ENCODE results near the gene ACP4.

Gene ACP4

DNA sequence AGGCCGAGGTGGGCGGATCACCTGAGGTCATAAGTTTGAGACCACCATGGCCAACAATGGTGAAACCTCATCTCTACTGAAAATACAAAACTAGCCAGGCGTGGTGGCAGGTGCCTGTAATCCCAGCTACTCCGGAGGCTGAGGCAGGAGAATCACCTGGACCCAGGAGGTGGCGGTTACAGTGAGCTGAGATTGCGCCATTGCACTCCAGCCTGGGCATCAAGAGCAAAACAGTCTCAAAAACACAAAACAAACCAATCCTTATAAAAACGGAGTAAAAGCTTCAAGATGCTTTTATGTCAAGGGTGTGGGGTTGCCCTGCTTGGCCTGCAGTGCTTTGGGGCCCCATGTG lies 7.2 kb downstream of the ACP4 start:
- Histone ChIP-seq H3K36me3 (peaks cover 61% of the 10 kb centered on the region), H3K4me1 (peaks cover 16% of the 10 kb centered on the region), H3K4me3 (ENCODE audit: low read depth, low read length) (no peak overlapping the region), H3K27me3 (no peaks in the 10 kb centered on the region), H3K9me3 (no peaks in the 10 kb centered on the region)
- DNase-seq, result no peak
- TF ChIP-seq, protein P1, sequence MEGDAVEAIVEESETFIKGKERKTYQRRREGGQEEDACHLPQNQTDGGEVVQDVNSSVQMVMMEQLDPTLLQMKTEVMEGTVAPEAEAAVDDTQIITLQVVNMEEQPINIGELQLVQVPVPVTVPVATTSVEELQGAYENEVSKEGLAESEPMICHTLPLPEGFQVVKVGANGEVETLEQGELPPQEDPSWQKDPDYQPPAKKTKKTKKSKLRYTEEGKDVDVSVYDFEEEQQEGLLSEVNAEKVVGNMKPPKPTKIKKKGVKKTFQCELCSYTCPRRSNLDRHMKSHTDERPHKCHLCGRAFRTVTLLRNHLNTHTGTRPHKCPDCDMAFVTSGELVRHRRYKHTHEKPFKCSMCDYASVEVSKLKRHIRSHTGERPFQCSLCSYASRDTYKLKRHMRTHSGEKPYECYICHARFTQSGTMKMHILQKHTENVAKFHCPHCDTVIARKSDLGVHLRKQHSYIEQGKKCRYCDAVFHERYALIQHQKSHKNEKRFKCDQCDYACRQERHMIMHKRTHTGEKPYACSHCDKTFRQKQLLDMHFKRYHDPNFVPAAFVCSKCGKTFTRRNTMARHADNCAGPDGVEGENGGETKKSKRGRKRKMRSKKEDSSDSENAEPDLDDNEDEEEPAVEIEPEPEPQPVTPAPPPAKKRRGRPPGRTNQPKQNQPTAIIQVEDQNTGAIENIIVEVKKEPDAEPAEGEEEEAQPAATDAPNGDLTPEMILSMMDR (IDR thresholded peaks at IDR 0.05; ENCODE audit: low read depth, low read length), result no peak

DNA sequence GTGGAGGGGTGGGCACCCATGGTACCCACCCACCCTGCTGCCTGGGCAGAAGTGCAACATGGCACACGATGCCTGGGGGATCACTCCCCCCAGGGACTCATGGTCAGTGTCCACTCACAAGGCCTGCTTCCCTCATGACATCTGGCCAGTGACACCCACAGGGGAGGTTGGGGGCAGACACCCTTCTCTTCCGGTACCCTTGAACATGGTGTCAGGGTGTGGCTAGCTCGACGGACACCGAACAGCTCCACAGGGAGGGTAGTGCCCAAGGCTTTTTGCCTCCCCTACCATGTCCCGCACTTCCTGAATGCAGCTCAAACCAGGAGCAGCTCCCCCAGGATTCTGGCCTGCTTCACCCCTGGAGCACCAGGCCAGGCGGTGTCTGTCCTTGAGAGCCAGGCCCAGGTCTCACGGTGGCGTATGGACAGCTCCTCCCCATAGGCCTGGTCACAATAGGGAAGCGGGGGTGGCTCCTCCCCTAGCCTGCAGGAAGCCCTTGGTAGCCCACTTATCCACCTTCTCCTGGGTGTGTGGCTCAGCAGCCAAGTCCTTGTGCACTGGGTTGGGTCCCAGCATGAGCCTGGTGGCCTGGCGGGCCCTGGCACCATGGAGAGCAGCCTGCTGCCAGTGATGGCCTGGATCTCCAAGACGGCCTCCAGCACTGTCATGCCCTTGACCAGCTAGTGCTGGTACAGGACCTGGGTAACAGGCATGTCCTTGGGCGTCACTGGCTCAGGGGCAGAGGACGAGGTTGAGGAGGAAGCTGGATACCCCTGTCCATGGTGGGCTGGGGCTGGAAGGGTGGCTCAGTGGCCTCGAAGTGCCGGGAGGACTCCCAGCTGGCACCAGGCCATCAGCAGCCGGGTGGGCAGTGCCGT lies 7.8 kb downstream of the ACP4 start:
- Histone ChIP-seq H3K27me3 (no peaks in the 10 kb centered on the region), H3K4me3 (ENCODE audit: low read depth, low read length) (no peak overlapping the region), H3K36me3 (peaks cover 67% of the 10 kb centered on the region), H3K9me3 (no peaks in the 10 kb centered on the region), H3K4me1 (peaks cover 16% of the 10 kb centered on the region)
- peak; percentile 45 for DNase-seq
- TF ChIP-seq, protein P1 (IDR thresholded peaks at IDR 0.05; ENCODE audit: low read depth, low read length), result no peak

DNA sequence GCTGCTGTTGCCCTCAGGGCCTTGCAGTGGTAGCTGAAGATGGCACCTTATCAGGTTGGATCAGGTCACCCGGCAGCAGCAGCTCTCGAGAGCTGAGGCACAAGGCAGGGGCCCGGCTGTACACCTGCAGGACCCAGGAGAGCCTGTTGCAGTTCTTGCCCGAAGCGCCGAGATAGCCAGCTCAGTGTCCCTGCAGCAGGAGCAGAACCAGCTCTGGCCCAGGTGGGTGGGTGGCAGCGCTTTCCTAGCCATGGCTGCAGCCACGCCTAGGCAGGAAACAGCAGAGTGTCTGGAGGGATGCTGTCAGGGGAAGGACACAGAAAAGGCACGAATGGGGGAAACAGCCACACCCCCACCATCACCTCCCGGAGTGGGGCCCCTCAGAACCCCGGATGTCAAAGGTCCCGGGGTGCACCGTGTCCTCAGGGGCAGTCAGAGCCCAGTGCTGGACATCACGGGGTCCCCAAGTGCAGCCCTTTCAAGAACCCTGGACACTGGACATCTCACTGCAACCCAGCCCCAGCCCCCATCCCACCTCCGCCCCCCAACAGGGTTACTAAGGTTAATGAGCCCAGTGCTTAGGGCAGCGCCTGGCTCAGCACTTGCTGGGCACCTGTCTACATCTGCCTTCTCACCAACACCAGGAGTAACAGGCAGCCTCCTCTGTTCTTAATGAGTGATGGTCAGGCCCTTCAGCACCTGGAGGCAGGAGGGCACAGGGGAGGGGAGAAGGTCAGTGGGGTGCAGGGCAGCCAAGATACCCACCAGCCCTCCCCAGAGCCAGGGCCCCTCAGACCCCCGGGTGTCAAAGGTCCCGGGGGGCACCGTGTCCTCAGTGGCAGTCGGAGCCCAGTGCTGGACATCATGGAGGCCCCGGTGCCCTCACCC lies 8.7 kb downstream of the ACP4 start:
- Histone ChIP-seq H3K9me3 (no peaks in the 10 kb centered on the region), H3K4me1 (peaks cover 16% of the 10 kb centered on the region), H3K4me3 (ENCODE audit: low read depth, low read length) (no peak overlapping the region), H3K27me3 (no peaks in the 10 kb centered on the region), H3K36me3 (peaks cover 76% of the 10 kb centered on the region)
- peak; percentile 42 for DNase-seq
- TF ChIP-seq, protein P1 (IDR thresholded peaks at IDR 0.05; ENCODE audit: low read depth, low read length), result no peak

DNA sequence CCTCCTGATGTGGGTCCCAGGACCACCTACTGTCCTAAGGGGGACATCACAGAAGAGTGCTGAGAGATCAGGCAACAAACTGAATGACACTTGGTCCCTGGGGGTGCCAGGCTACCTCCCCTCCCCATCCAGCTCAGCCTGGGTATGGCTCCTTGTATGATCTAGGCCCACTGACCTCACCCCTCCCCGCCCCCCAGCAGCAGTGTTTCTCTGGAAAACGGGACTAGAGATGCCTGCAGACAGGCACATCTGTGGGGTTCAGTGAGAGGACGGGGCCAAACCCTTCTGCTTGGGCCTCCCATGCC lies 9.3 kb downstream of the ACP4 start:
- DNase-seq, result no peak
- no peaks in the 10 kb centered on the region for H3K27me3 ChIP-seq
- H3K4me1 ChIP-seq, result peaks cover 12% of the 10 kb centered on the region
- no peaks in the 10 kb centered on the region for H3K9me3 ChIP-seq
- H3K4me3 ChIP-seq (ENCODE audit: low read depth, low read length), result no peak overlapping the region
- peaks cover 76% of the 10 kb centered on the region for H3K36me3 ChIP-seq
- TF ChIP-seq, protein P1 (IDR thresholded peaks at IDR 0.05; ENCODE audit: low read depth, low read length), result no peak

DNA sequence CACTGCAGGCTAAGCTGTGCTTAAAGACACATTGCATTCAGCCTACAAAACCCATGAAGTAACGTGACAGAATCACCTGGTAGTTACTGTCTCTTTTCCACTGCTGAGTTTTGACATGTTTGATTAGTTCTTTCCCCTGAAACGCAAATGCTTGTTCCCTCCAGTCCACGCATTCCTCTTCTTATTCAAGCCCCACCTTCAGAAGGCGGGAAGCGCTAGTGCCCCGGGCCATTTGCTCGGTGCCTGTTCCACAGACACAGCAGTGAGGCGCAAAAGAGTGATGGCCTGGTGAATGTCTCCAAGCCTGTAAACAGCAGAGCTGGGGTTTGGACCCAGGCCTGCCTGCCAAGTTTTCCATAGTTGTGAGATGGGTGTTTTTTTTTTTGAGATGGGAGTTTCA lies 10.9 kb downstream of the ACP4 start:
- Histone ChIP-seq H3K36me3 (peaks cover 68% of the 10 kb centered on the region), H3K27me3 (no peaks in the 10 kb centered on the region), H3K4me1 (peaks cover 9% of the 10 kb centered on the region; the same call in 1 of the 2 replicates), H3K9me3 (no peaks in the 10 kb centered on the region), H3K4me3 (ENCODE audit: low read depth, low read length) (0 out of 2 replicates have a peak overlapping the region, but pooled peaks have one; percentile 0)
- DNase-seq, result peak; percentile 80
- TF ChIP-seq, protein P1 (IDR thresholded peaks at IDR 0.05; ENCODE audit: low read depth, low read length), result no peak

Measured in BE2C (cell line).